HepG2 (cell line): Measurements from ENCODE around the gene DEGS1. TPM values are rescaled to one million over a fixed set of nuclear protein-coding genes. Genes with fewer than 3 reads are reported as not detected.

Source experiments
- ATAC-seq: fragments of 200-7000 bp; cut with Tn5 transposase; 3 replicates; pipeline ENCODE4 v1.9.1; 2020; ENCODE audit warnings: mild to moderate bottlenecking, moderate library complexity
- BruUV-seq: library from RNA; stranded (reverse); fragments of 400-500 nt; replicated peaks from 2 replicates; lab custom pipeline; 2021; lab: Mats Ljungman, UMichigan
- CTCF ChIA-PET: fragments of 300-600 bp; formaldehyde crosslinking; extraction: SDS; loops from one replicate; lab custom pipeline; 2021; ENCODE audit warnings: low total read pairs, inconsistent platforms, low intra/inter-chr PET ratio; lab: Yijun Ruan, JAX
- POLR2A ChIA-PET: fragments of 350-600 bp; sonication (Branson Sonifier 250); formaldehyde crosslinking; loops from one replicate; lab custom pipeline; 2020; ENCODE audit warnings: antibody characterized with exemption, inconsistent platforms; lab: Yijun Ruan, JAX
- DNase-seq: peaks from one replicate; pipeline ENCODE4 v3.0.0-alpha.2; 2015; ENCODE audit warnings: low spot score
- FAIRE-seq: peaks from 3 replicates; lab custom pipeline; 2011; peaks lifted over from hg19 to GRCh38; lab: Jason Lieb, UNC
- H2AFZ ChIP-seq: one replicate; pipeline ENCODE4 v1.6.1; 2011; ENCODE audit warnings: low read length, inconsistent platforms
- H3K27ac ChIP-seq: fragments of 300-600 bp; 3 replicates; pipeline ENCODE4 v1.8.0; 2011; ENCODE audit warnings: mixed run types, mild to moderate bottlenecking, mixed read lengths, low read length, inconsistent platforms; ENCODE audit not compliant: insufficient read depth; ENCODE audit errors: extremely low read length
- H3K27me3 ChIP-seq, 2 experiments: fragments of 200-600 bp in 1 of 2; 2 replicates in 1 of 2; 3 replicates in 1 of 2; pipeline versions ENCODE4 v1.6.0 to v1.8.0; 2011; ENCODE audit warnings: low read length in 2 of 2, mild to moderate bottlenecking in 2 of 2, moderate library complexity in 2 of 2, inconsistent platforms in 1 of 2; ENCODE audit not compliant: insufficient read depth in 2 of 2, control insufficient read depth in 1 of 2
- H3K36me3 ChIP-seq, 2 experiments: fragments of 200-600 bp in 1 of 2; replicated peaks in 1 of 2; 2 replicates in 1 of 2; 3 replicates in 1 of 2; pipeline versions ENCODE4 v1.5.1 to v1.8.0; 2011; ENCODE audit warnings: low read length in 2 of 2, inconsistent platforms in 1 of 2; ENCODE audit not compliant: insufficient read depth in 2 of 2, control insufficient read depth in 1 of 2
- H3K4me1 ChIP-seq: 2 replicates; pipeline ENCODE4 v1.5.1; 2012; ENCODE audit warnings: low read length, inconsistent platforms; ENCODE audit not compliant: insufficient read depth
- H3K4me2 ChIP-seq: 2 replicates; pipeline ENCODE4 v1.6.0; 2011; ENCODE audit warnings: low read depth, low read length, inconsistent platforms
- H3K4me3 ChIP-seq, 3 experiments: fragments of 200-600 bp in 1 of 3; sonication (generic), shearing (Covaris generic) in 1 of 3; replicated peaks in 1 of 3; 2 replicates each; pipeline ENCODE4 v1.5.1; 2011 to 2016; ENCODE audit warnings: low read length in 3 of 3, inconsistent platforms in 2 of 3, low read depth in 2 of 3, mild to moderate bottlenecking in 2 of 3, control low read depth in 1 of 3, mixed read lengths in 1 of 3; ENCODE audit not compliant: insufficient read depth in 1 of 3
- H3K79me2 ChIP-seq: one replicate; pipeline ENCODE4 v1.6.1; 2011; ENCODE audit warnings: low read length, inconsistent platforms; ENCODE audit not compliant: insufficient read depth
- H3K9ac ChIP-seq: 2 replicates; pipeline ENCODE4 v1.6.0; 2011; ENCODE audit warnings: mild to moderate bottlenecking, low read depth, low read length, inconsistent platforms; ENCODE audit not compliant: insufficient read depth
- H3K9me3 ChIP-seq: 2 replicates; pipeline ENCODE4 v1.5.1; 2012; ENCODE audit warnings: mild to moderate bottlenecking, low read length
- H4K20me1 ChIP-seq: 2 replicates; pipeline ENCODE4 v1.6.0; 2011; ENCODE audit warnings: inconsistent platforms, mild to moderate bottlenecking, low read length, moderate library complexity; ENCODE audit not compliant: insufficient read depth
- AGO1 ChIP-seq: fragments of 200-400 bp; formaldehyde crosslinking; IDR thresholded peaks from 2 replicates; pipeline ENCODE4 v1.6.1; 2017; ENCODE audit warnings: mild to moderate bottlenecking, low read depth, low read length, moderate library complexity; ENCODE audit not compliant: poor library complexity, severe bottlenecking
- CCDC6 ChIP-seq: sonication (generic); formaldehyde crosslinking; IDR thresholded peaks from 2 replicates; pipeline ENCODE4 v1.8.1; 2022; ENCODE audit warnings: mild to moderate bottlenecking, missing genetic modification reagents, moderate library complexity
- CENPX ChIP-seq: sonication (generic); formaldehyde crosslinking; IDR thresholded peaks from 2 replicates; pipeline ENCODE4 v1.9.0; 2021; ENCODE audit warnings: mild to moderate bottlenecking, missing genetic modification reagents, moderate library complexity
- HNRNPH1 ChIP-seq: fragments of 200-400 bp; formaldehyde crosslinking; optimal IDR thresholded peaks from 2 replicates; pipeline ENCODE3; 2017; ENCODE audit warnings: mild to moderate bottlenecking, low read depth, low read length
- MAFF ChIP-seq: IDR thresholded peaks from 2 replicates; pipeline ENCODE4 v1.6.1; 2011; ENCODE audit warnings: low read depth, low read length, improper control_type of control experiment
- NR2F1 ChIP-seq, 2 experiments: fragments of 450-650 bp in 1 of 2; formaldehyde crosslinking in 1 of 2; IDR thresholded peaks; 2 replicates each; pipeline versions ENCODE4 v1.5.0 to v1.6.1; 2016 to 2020; ENCODE audit warnings: mild to moderate bottlenecking in 1 of 2, missing compliant biosample characterization in 1 of 2, missing genetic modification reagents in 1 of 2, moderate library complexity in 1 of 2
- SP2 ChIP-seq: sonication (generic); formaldehyde crosslinking; IDR thresholded peaks from 2 replicates; pipeline ENCODE4 v1.5.1; 2020; ENCODE audit warnings: mild to moderate bottlenecking, missing genetic modification reagents
- U2AF1 ChIP-seq: fragments of 200-400 bp; formaldehyde crosslinking; optimal IDR thresholded peaks from 2 replicates; pipeline ENCODE3; 2017; ENCODE audit warnings: mild to moderate bottlenecking, low read depth, low read length
- ZBTB8A ChIP-seq: sonication (generic); formaldehyde crosslinking; IDR thresholded peaks from 2 replicates; pipeline ENCODE4 v1.4.0; 2020; ENCODE audit warnings: mild to moderate bottlenecking, low read depth, missing genetic modification reagents, borderline replicate concordance
- ZNF101 ChIP-seq: sonication (generic); formaldehyde crosslinking; IDR thresholded peaks from 2 replicates; pipeline ENCODE4 v1.4.0; 2020; ENCODE audit warnings: mild to moderate bottlenecking, low read depth, missing genetic modification reagents, borderline replicate concordance
- ZNF678 ChIP-seq: sonication (generic); formaldehyde crosslinking; IDR thresholded peaks from 2 replicates; pipeline ENCODE4 v1.4.0; 2020; ENCODE audit warnings: mild to moderate bottlenecking, missing genetic modification reagents
- WGBS: methylation state at CpG from one replicate; pipeline ENCODE4 v1.1.6; 2017; ENCODE audit warnings: low lambda C conversion rate; 5-methylcytosine and 5-hydroxymethylcytosine counted together
- in situ Hi-C: cut with HindIII; loops from 2 replicates; pipeline ENCODE4 v1.10.0; 2017; ENCODE audit warnings: low pct_unique_long_range_greater_than_20kb; ENCODE audit not compliant: extremely low pct_ligation_motif_present
- intact Hi-C: fragments of 100-400 bp; cut with micrococcal nuclease; formaldehyde crosslinking; loops from one replicate; pipeline ENCODE4 v1.10.0; 2022; ENCODE audit not compliant: unreplicated experiment
- polyA plus RNA-seq, 8 experiments: library from polyadenylated mRNA; depleted of rRNA in 3 of 8; stranded (reverse) in 7 of 8; unstranded in 1 of 8; fragments of >200 nt; fragmentation: Illumina TruSeq in 4 of 8; extraction: Trizol in 4 of 8; gene quantifications; 2 replicates each; pipeline versions ENCODE4 v1.2.1 to v1.2.3, GENCODE V29; 2011 to 2016; ENCODE audit warnings: low read depth in 4 of 8, missing spikeins in 1 of 8, mixed read lengths in 1 of 8; ENCODE audit not compliant: insufficient read depth in 1 of 8
- total RNA-seq, 5 experiments: library from RNA; depleted of rRNA; stranded (reverse); fragments of >200 nt; fragmentation: Illumina TruSeq; extraction: Trizol; gene quantifications; 2 replicates each; pipeline ENCODE4 v1.2.3, GENCODE V29; 2016; ENCODE audit warnings: low read depth in 1 of 5
- TF ChIP-seq, protein P1 (sequence below): sonication (generic); formaldehyde crosslinking; IDR thresholded peaks from 2 replicates; pipeline ENCODE4 v1.5.0; 2020; ENCODE audit warnings: mild to moderate bottlenecking, missing genetic modification reagents
- TF ChIP-seq, protein P2 (sequence below): sonication (generic); formaldehyde crosslinking; IDR thresholded peaks from 2 replicates; pipeline ENCODE4 v1.4.0; 2020; ENCODE audit warnings: mild to moderate bottlenecking, missing genetic modification reagents
- TF ChIP-seq, protein P3 (sequence below): sonication (generic); formaldehyde crosslinking; IDR thresholded peaks from 2 replicates; pipeline ENCODE4 v1.4.0; 2020; ENCODE audit warnings: mild to moderate bottlenecking, missing genetic modification reagents

DEGS1 gene
- total and polyA plus RNA-seq, 2 of the 13 experiments (the other 11 are each of a cell fraction or from before 2014, with no cell fraction given) = 18.1 to 35.9 TPM

DNA sequence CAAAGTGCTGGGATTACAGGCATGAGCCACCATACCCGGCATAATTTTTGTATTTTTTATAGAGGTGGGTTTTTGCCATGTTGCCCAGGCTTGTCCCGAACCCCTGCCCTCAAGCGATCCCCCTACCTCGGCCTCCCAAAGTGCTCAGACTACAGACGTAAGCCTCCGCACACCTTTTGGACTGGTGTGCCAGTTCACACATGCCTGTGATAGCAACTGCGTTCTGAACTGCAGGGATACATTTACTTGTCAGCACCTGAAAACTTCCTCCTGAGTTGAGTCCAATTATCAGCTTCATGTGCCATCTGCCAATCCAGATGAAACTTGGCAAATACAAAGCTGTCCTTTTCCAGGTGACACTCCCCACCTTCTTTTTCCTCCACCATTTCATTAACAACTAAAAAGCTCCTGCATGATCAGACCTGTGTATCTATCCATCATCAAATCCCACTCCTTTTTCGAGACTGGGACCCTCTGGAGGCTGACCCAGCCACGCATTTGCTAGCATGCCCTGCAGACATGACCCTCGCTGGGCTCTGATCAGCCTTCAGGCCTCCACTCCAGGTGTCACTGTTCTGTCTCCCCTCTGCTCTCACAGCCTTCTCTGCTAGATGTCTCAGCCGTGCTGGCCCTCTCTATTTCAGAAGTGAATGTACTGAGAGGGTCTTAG, 2.1 kb upstream of the DEGS1 start:
- Histone ChIP-seq H3K9ac (no peak overlapping the region), H3K36me3 (no peaks in the 10 kb centered on the region), H3K4me2 (peak overlapping the region; percentile 75), H3K27me3 (no peaks in the 10 kb centered on the region), H3K4me3 (peak overlapping the region in 1 of 3 experiments; percentile 12; a peak in 1 of 6 replicates), H2AFZ (no peak overlapping the region), H3K79me2 (peaks cover 5% of the 10 kb centered on the region), H3K9me3 (no peaks in the 10 kb centered on the region), H3K27ac (no peak overlapping the region), H4K20me1 (0 out of 2 replicates have a peak, but pooled peaks cover under 1% of the 10 kb centered on the region), H3K4me1 (peaks cover 22% of the 10 kb centered on the region)
- BruUV-seq = no TSS peak
- FAIRE-seq (no peak), DNase-seq (no peak), ATAC-seq (no peak)
- TF ChIP-seq, protein P1, sequence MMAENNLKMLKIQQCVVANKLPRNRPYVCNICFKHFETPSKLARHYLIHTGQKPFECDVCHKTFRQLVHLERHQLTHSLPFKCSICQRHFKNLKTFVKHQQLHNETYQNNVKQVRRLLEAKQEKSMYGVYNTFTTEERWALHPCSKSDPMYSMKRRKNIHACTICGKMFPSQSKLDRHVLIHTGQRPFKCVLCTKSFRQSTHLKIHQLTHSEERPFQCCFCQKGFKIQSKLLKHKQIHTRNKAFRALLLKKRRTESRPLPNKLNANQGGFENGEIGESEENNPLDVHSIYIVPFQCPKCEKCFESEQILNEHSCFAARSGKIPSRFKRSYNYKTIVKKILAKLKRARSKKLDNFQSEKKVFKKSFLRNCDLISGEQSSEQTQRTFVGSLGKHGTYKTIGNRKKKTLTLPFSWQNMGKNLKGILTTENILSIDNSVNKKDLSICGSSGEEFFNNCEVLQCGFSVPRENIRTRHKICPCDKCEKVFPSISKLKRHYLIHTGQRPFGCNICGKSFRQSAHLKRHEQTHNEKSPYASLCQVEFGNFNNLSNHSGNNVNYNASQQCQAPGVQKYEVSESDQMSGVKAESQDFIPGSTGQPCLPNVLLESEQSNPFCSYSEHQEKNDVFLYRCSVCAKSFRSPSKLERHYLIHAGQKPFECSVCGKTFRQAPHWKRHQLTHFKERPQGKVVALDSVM (CRISPR knock-in tag) = peak; percentile 50; the same call in 1 of the 2 replicates
- TF ChIP-seq, protein P2, sequence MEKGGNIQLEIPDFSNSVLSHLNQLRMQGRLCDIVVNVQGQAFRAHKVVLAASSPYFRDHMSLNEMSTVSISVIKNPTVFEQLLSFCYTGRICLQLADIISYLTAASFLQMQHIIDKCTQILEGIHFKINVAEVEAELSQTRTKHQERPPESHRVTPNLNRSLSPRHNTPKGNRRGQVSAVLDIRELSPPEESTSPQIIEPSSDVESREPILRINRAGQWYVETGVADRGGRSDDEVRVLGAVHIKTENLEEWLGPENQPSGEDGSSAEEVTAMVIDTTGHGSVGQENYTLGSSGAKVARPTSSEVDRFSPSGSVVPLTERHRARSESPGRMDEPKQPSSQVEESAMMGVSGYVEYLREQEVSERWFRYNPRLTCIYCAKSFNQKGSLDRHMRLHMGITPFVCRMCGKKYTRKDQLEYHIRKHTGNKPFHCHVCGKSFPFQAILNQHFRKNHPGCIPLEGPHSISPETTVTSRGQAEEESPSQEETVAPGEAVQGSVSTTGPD (CRISPR knock-in tag) = no peak
- intact Hi-C loops (no loop called here), in situ Hi-C loops (no loop called here)
- WGBS = 56% methylated on average over 11 of the region's 11 CpGs
- ChIA-PET POLR2A (no interaction called here), CTCF (no interaction called here)

DNA sequence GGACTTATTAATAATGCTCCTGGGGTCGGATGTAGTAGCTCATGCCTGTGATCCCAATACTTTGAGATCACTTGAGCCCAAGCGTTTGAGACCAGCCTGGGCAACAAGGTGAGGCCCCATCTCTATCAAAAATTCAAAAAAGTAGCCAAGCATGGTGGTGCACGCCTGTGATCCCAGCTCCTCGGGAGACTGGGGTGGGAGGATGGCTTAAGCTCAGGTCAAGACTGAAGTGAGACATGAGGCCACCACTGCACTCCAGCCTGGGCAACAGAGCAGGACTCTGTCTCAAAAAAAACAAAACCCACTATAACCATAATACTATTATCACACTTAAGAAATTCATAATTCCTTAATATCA, 1.6 kb upstream of the DEGS1 start:
- Histone ChIP-seq H4K20me1 (0 out of 2 replicates have a peak, but pooled peaks cover 4% of the 10 kb centered on the region), H3K27me3 (no peaks in the 10 kb centered on the region), H3K4me1 (peaks cover 25% of the 10 kb centered on the region), H3K79me2 (peaks cover 5% of the 10 kb centered on the region), H3K4me2 (peak overlapping the region; percentile 75), H2AFZ (peak overlapping the region; percentile 10), H3K9me3 (no peaks in the 10 kb centered on the region), H3K27ac (no peak overlapping the region), H3K36me3 (no peaks in the 10 kb centered on the region), H3K4me3 (peak overlapping the region in 2 of 3 experiments; percentile 12 to 60; a peak in 3 of 6 replicates), H3K9ac (peak overlapping the region; percentile 65; the same call in 1 of the 2 replicates)
- ATAC-seq (no peak), DNase-seq (no peak), FAIRE-seq (no peak)
- no TSS peak for BruUV-seq
- ChIA-PET POLR2A (no interaction called here), CTCF (no interaction called here)
- 24% methylated on average over 4 of the region's 4 CpGs for WGBS
- intact Hi-C loops (no loop called here), in situ Hi-C loops (no loop called here)
- no peak for TF ChIP-seq HNRNPH1
- TF ChIP-seq U2AF1 = no peak
- TF ChIP-seq SP2 (CRISPR knock-in tag) = no peak
- no peak for TF ChIP-seq ZNF678
- TF ChIP-seq CCDC6 (CRISPR knock-in tag) = no peak
- TF ChIP-seq AGO1 = no peak
- TF ChIP-seq ZBTB8A (CRISPR knock-in tag) = no peak
- no peak for TF ChIP-seq NR2F1 (CRISPR knock-in tag; IDR thresholded peaks at IDR 0.05)
- TF ChIP-seq MAFF = no peak
- TF ChIP-seq, protein P3, sequence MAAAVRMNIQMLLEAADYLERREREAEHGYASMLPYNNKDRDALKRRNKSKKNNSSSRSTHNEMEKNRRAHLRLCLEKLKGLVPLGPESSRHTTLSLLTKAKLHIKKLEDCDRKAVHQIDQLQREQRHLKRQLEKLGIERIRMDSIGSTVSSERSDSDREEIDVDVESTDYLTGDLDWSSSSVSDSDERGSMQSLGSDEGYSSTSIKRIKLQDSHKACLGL (CRISPR knock-in tag) = no peak
- TF ChIP-seq CENPX (CRISPR knock-in tag) = no peak
- no peak for TF ChIP-seq ZNF101
